Hepatocyte (in vitro differentiated cells): Measurements from ENCODE around the gene ALDH1A3.

ENCODE experiments used
- CTCF ChIP-seq: fragments of 200-600 bp; sonication (generic); IDR thresholded peaks from 2 replicates; pipeline ENCODE4 v1.5.1; 2016; ENCODE audit warnings: antibody characterized with exemption, mild to moderate bottlenecking; ENCODE audit not compliant: poor library complexity
- EZH2 ChIP-seq: fragments of 200-600 bp; sonication (generic); IDR thresholded peaks from 2 replicates; pipeline ENCODE4 v1.6.1; 2016; ENCODE audit warnings: antibody characterized with exemption, mild to moderate bottlenecking, borderline replicate concordance

GRCh38 chr15:100887211-100887913 lies 7.7 kb downstream of the ALDH1A3 start:
- no peak for TF ChIP-seq CTCF
- no peak for TF ChIP-seq EZH2
